Left hindlimb (tissue), 1 donor: ENCODE data around the gene GFRA1.
"Not testable (repeated sequence)": the region's sequence is repeated elsewhere in the genome, so short reads cannot be mapped to it uniquely, and the experiment has no call there.

Source experiments
- DNase-seq: peaks from one replicate; pipeline ENCODE4 v3.0.0-alpha.2; 2018

GFRA1 gene

DNA sequence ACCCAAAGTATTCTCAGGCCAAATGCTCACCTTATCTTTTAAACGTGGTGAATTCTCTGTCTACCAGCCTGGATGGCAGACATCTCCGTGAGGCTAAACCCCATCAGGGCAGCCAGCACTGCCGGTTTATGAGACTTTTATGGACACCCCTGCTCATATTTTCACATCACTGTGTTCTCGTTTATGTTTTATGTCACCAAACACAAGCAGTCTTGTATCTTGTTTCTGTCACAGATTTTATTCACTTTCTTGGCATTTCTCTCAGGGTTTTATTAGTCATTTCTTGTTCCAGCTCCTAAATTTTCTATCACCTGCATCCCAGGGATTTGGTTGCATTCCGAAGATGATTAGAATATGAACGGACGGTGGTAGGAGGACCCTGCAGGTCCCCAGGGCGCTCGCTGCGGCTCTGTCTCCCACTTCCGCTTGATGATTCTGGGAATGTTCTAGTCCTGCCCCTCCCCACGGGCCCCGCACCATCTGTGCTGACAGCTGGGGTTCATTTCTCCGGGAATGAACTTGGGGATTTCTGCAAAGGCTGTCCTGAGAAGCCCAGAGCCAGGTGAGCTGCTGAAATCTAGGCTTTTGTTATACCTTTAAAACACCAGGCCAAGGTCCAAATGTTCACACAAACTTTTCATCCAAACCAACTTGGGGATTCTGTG, 217.6 kb downstream of the GFRA1 start:
- peak; percentile 58 for DNase-seq

DNA sequence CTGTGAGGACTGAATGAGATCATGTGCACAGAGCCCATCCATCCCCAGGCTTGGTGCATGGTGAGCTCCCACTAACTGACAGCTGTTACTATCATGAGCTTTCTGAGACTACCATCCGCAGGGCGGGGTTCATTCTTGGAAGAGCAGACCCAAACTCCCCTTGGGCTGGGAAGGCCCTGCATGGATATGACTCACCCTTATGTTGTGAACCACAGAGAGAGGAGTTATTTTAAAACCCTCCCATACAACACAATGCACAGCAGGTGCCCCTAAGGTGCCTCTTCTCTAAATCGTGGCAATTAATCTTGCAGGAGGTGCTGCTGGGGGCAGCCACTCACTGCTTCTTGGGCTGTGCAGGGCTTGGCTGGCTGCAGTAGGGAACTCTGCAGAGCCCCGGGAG, 219.1 kb downstream of the GFRA1 start:
- no peak for DNase-seq

- DNase-seq = not testable (repeated sequence)
Measured at GRCh38 chr10:116053009-116053730, 219.8 kb downstream of the GFRA1 start.

DNA sequence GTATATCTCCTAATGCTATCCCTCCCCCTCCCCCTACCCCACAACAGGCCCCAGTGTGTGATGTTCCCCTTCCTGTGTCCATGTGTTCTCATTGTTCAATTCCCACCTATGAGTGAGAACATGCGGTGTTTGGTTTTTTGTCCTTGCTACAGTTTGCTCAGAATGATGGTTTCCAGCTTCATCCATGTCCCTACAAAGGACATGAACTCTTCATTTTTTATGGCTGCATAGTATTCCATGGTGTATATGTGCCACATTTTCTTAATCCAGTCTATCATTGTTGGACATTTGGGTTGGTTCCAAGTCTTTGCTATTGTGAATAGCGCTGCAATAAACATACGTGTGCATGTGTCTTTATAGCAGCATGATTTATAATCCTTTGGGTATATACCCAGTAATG, 220.5 kb downstream of the GFRA1 start:
- DNase-seq = not testable (repeated sequence)

GRCh38 chr10:116049974-116050304, 223.1 kb downstream of the GFRA1 start:
- no peak for DNase-seq

DNA sequence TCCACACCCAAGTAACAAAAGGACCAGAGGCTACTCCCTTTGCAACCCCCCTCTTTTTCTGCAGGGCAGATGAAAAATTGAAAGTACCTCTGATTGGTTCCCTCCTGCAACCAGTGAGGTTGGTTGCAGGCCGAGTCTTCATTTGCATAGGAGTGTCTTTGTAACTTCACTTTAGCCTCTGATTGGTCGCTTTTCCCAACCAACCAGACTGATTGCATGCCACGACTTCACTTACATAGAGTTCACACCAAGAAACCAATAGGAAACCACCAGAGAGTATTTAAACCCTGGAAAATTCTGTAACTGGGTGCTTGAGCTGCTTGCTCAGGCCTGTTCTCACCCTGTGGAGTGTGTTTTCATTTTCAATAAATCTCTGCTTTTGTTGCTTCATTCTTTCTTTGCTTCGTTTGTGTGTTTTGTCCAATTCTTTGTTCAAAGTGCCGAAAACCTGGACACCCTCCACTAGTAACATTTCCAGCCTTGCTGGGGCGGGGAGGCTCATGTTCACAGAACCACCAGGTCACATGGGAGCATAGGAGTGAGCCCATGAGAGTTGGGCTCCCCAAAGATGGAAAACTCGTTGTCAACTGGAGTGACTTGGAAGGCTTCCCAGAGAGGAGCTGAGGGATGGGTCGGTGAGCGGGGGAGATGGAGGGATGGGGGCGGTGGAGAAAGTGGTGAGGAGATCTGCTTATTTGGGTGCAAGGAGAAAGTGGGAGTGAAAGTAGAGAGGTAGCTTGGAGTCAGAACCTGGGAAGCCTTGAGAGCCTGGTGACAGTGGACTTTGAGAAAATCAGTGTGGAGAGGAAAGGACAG, 223.6 kb downstream of the GFRA1 start:
- no peak for DNase-seq

- DNase-seq = no peak
Measured at GRCh38 chr10:116045366-116046356, 227.3 kb downstream of the GFRA1 start.

GRCh38 chr10:116044801-116045248, 228.2 kb downstream of the GFRA1 start:
- peak; percentile 71 for DNase-seq

GRCh38 chr10:116043861-116044260, 229.1 kb downstream of the GFRA1 start:
- DNase-seq = no peak

- no peak for DNase-seq
Measured at GRCh38 chr10:116043304-116043703, 229.7 kb downstream of the GFRA1 start.

GRCh38 chr10:116041948-116042347, 231.1 kb downstream of the GFRA1 start:
- no peak for DNase-seq

DNA sequence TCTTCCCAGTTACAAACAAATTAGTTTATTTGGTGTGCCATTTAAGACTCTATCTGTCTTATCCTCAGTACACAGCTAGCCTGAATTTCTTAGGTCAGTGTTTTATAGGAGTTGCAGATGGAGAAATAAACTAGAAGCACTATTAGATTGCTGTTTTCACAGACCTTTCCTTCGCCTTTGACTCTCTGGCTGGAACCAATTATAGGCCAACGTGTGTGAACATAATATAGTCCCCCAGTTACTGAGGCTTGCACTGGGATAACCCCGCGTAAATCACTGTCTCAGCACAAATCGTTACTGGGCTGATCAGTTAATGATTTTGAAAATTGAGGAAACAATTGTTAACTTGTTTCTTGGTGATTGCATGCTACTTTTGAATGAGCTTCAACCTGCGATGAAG, 233.4 kb downstream of the GFRA1 start:
- no peak for DNase-seq

GRCh38 chr10:116038259-116038658, 234.7 kb downstream of the GFRA1 start:
- DNase-seq = no peak

GRCh38 chr10:116035406-116035805, 237.6 kb downstream of the GFRA1 start:
- not testable (repeated sequence) for DNase-seq

- no peak for DNase-seq
Measured at GRCh38 chr10:116030576-116030975, 242.4 kb downstream of the GFRA1 start.

- no peak for DNase-seq
Measured at GRCh38 chr10:116029826-116030225, 243.2 kb downstream of the GFRA1 start.

DNA sequence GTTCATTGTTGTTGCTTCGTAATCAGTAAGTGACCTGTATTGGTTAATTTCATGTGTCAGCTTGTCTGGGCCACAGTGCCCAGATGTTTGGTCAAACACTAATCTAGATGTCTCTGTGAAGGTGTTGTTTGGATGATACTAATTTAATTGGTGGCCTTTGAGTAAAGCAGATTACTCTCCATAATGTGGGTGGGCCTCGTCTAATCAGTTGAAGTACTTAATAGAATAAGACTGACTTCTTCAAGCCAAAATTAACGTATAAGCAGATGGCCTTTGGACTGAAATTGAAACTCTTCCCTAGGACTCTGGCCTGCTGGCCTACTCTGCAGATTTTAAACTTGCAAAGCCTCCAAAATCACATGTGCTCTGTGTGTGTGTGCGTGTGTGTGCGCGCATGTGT, 245.7 kb downstream of the GFRA1 start:
- DNase-seq = no peak

DNA sequence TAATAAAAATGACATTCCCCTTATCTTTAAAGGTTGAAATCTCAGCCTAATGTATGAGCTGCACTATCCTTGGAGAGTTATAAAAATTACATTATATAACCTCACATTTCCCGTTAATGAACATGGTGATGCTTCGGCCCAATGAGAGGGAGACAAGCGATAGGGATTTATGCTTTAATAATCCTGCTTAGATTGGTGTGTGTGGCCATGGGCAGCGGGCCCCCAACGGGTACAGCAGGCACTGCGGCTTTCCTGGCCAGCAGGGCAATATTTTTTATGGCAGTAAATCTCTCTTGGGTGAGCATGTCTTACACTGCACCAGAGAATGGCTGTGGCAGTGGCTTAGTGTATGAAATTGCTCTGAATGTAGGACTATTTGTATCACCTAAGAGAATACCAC, 246.3 kb downstream of the GFRA1 start:
- DNase-seq = no peak

- no peak for DNase-seq
Measured at GRCh38 chr10:116026315-116026714, 246.7 kb downstream of the GFRA1 start.

GRCh38 chr10:116024271-116024878, 248.6 kb downstream of the GFRA1 start:
- no peak for DNase-seq

- no peak for DNase-seq
Measured at GRCh38 chr10:116017405-116017804, 255.6 kb downstream of the GFRA1 start.
